ENCODE data around the gene UBASH3B.
"Not testable (repeated sequence)": the region's sequence is repeated elsewhere in the genome, so short reads cannot be mapped to it uniquely, and the experiment has no call there.

Gene UBASH3B

GRCh38 chr11:122852796-122853160 is 197.3 kb downstream of the UBASH3B start:
- no peak for DNase-seq (ENCODE audit: low spot score)

- DNase-seq (ENCODE audit: low spot score), result no peak
Measured at GRCh38 chr11:122853261-122853660, 197.7 kb downstream of the UBASH3B start.

GRCh38 chr11:122853971-122854446 is 198.5 kb downstream of the UBASH3B start:
- peak; percentile 85 for DNase-seq (ENCODE audit: low spot score)

GRCh38 chr11:122861631-122862030 is 206.1 kb downstream of the UBASH3B start:
- DNase-seq (ENCODE audit: low spot score), result no peak

GRCh38 chr11:122862091-122862490 is 206.6 kb downstream of the UBASH3B start:
- no peak for DNase-seq (ENCODE audit: low spot score)

- not testable (repeated sequence) for DNase-seq (ENCODE audit: low spot score)
Measured at GRCh38 chr11:122863154-122863553, 207.6 kb downstream of the UBASH3B start.

GRCh38 chr11:122863704-122864326 is 208.3 kb downstream of the UBASH3B start:
- peak; percentile 51 for DNase-seq (ENCODE audit: low spot score)
